GM12878 (cell line): ENCODE measurements around the gene MYB. TPM values are rescaled to one million over a fixed set of nuclear protein-coding genes. Genes with fewer than 3 reads are reported as not detected.

ENCODE experiments used
- ATAC-seq: fragments of 200-7000 bp; cut with Tn5 transposase; 3 replicates; pipeline ENCODE4 v1.9.1; 2020; ENCODE audit warnings: mild to moderate bottlenecking, moderate library complexity
- BruUV-seq: library from RNA; stranded (reverse); fragments of 400-500 nt; replicated peaks from 2 replicates; lab custom pipeline; 2021; lab: Mats Ljungman, UMichigan
- CTCF ChIA-PET: fragments of 300-600 bp; sonication (Branson Sonifier 250); formaldehyde crosslinking; extraction: SDS; loops from one replicate; lab custom pipeline; 2021; ENCODE audit warnings: inconsistent platforms; lab: Yijun Ruan, JAX
- POLR2A ChIA-PET: fragments of 350-600 bp; formaldehyde crosslinking; extraction: SDS; loops from one replicate; lab custom pipeline; 2021; ENCODE audit warnings: inconsistent platforms; lab: Charles Lee
- RAD21 ChIA-PET: fragments of 300-600 bp; sonication (Branson Sonifier 250); formaldehyde crosslinking; loops from one replicate; lab custom pipeline; 2023; ENCODE audit warnings: antibody characterized with exemption; ENCODE audit not compliant: unreplicated experiment; lab: Charles Lee
- SMC1A ChIA-PET: fragments of 300-600 bp; sonication (Branson Sonifier 250); formaldehyde crosslinking; loops from one replicate; lab custom pipeline; 2023; ENCODE audit not compliant: unreplicated experiment, uncharacterized antibody; lab: Charles Lee
- DNase-seq: peaks from one replicate; pipeline ENCODE4 v3.0.0-alpha.2; 2011; ENCODE audit warnings: low read depth, low spot score
- FAIRE-seq: peaks from 3 replicates; lab custom pipeline; 2011; peaks lifted over from hg19 to GRCh38; lab: Jason Lieb, UNC
- H2AFZ ChIP-seq: 2 replicates; pipeline ENCODE4 v1.6.0; 2011; ENCODE audit warnings: low read depth, low read length, control low read depth; ENCODE audit not compliant: control insufficient read depth
- H3K27ac ChIP-seq: 2 replicates; pipeline ENCODE4 v1.5.1; 2011; ENCODE audit warnings: control low read depth; ENCODE audit not compliant: control insufficient read depth, insufficient read depth
- H3K27me3 ChIP-seq, 2 experiments: replicated peaks in 1 of 2; 2 replicates each; pipeline versions ENCODE4 v1.6.0 to v1.6.1; 2011; ENCODE audit warnings: low read length in 1 of 2; ENCODE audit not compliant: control insufficient read depth in 2 of 2, insufficient read depth in 2 of 2
- H3K36me3 ChIP-seq, 2 experiments: 2 replicates each; pipeline ENCODE4 v1.5.1; 2011; ENCODE audit warnings: low read length in 1 of 2; ENCODE audit not compliant: control insufficient read depth in 2 of 2, insufficient read depth in 2 of 2
- H3K4me1 ChIP-seq: 2 replicates; pipeline ENCODE4 v1.6.1; 2011; ENCODE audit warnings: mild to moderate bottlenecking, low read length, moderate library complexity, mixed read lengths; ENCODE audit not compliant: control insufficient read depth, insufficient read depth
- H3K4me2 ChIP-seq: 2 replicates; pipeline ENCODE4 v1.6.0; 2011; ENCODE audit warnings: control low read depth; ENCODE audit not compliant: control insufficient read depth, insufficient read depth
- H3K4me3 ChIP-seq: fragments of 200-600 bp; sonication (generic); 2 replicates; pipeline ENCODE4 v1.5.1; 2016
- H3K79me2 ChIP-seq: 2 replicates; pipeline ENCODE4 v1.6.0; 2011; ENCODE audit warnings: low read length; ENCODE audit not compliant: control insufficient read depth, insufficient read depth
- H3K9ac ChIP-seq: 2 replicates; pipeline ENCODE4 v1.8.0; 2011; ENCODE audit warnings: low read length, control low read depth, mixed read lengths; ENCODE audit not compliant: control insufficient read depth, insufficient read depth
- H3K9me3 ChIP-seq: replicated peaks from 3 replicates; pipeline ENCODE4 v1.5.1; 2011; ENCODE audit warnings: mild to moderate bottlenecking, low read length; ENCODE audit not compliant: control insufficient read depth, insufficient read depth
- H4K20me1 ChIP-seq: 2 replicates; pipeline ENCODE4 v1.6.0; 2011; ENCODE audit not compliant: control insufficient read depth, insufficient read depth
- BHLHE40 ChIP-seq, 2 experiments: fragments of 450-650 bp in 1 of 2; IDR thresholded peaks; 2 replicates each; pipeline ENCODE4 v1.6.1; 2011 to 2017; ENCODE audit warnings: low read depth in 2 of 2, borderline replicate concordance in 1 of 2, improper control_type of control experiment in 1 of 2, low read length in 1 of 2, mild to moderate bottlenecking in 1 of 2
- CEBPB ChIP-seq, 2 experiments: fragments of 150-350 bp in 1 of 2; IDR thresholded peaks; 2 replicates each; pipeline ENCODE4 v1.6.1; 2012 to 2014; ENCODE audit warnings: low read depth in 2 of 2, low read length in 2 of 2, borderline replicate concordance in 1 of 2, inconsistent platforms in 1 of 2
- NFXL1 ChIP-seq: fragments of 450-650 bp; IDR thresholded peaks from 2 replicates; pipeline ENCODE4 v1.6.1; 2017; ENCODE audit warnings: antibody characterized with exemption, mild to moderate bottlenecking, borderline replicate concordance
- RBBP5 ChIP-seq: fragments of 200-600 bp; sonication (generic); conservative IDR thresholded peaks from 2 replicates; pipeline ENCODE4 v1.6.1; 2016
- RELB ChIP-seq: fragments of 450-650 bp; IDR thresholded peaks from 2 replicates; pipeline ENCODE4 v1.6.1; 2017; ENCODE audit warnings: low read depth, mild to moderate bottlenecking, moderate library complexity
- ZBTB40 ChIP-seq: fragments of 450-650 bp; IDR thresholded peaks from 2 replicates; pipeline ENCODE4 v1.6.1; 2016; ENCODE audit warnings: mild to moderate bottlenecking, moderate library complexity, borderline replicate concordance
- WGBS: methylation state at CpG from one replicate; pipeline ENCODE4 v1.1.6; 2016; ENCODE audit warnings: low lambda C conversion rate; ENCODE audit not compliant: insufficient replicate concordance, insufficient coverage; ENCODE audit errors: missing lambda C conversion rate; 5-methylcytosine and 5-hydroxymethylcytosine counted together
- in situ Hi-C: fragments of 300-500 bp; cut with MboI; formaldehyde crosslinking; loops from 9 replicates; pipeline ENCODE4 v1.14.3; 2018; ENCODE audit warnings: mixed read lengths
- intact Hi-C: fragments of 100-400 bp; cut with micrococcal nuclease; formaldehyde crosslinking; loops from one replicate; pipeline ENCODE4 v1.14.2; 2022; ENCODE audit not compliant: unreplicated experiment
- polyA plus RNA-seq, 11 experiments: library from polyadenylated mRNA; depleted of rRNA in 4 of 11; unstranded in 6 of 11; stranded (reverse) in 5 of 11; fragments of >200 nt; fragmentation: Nextera tagmentation in 4 of 11; fragmentation: Illumina TruSeq in 1 of 11; extraction: Ambion mirVana in 4 of 11; extraction: Trizol in 1 of 11; gene quantifications; 1 replicate in 1 of 11; 2 replicates in 10 of 11; pipeline versions ENCODE4 v1.2.1 to v1.2.3, GENCODE V29; 2011 to 2016; ENCODE audit warnings: inconsistent platforms in 2 of 11, missing spikeins in 2 of 11, low read depth in 1 of 11
- total RNA-seq, 4 experiments: library from RNA; depleted of rRNA in 3 of 4; stranded (reverse); fragments of >200 nt in 3 of 4; fragmentation: Illumina TruSeq in 1 of 4; extraction: Trizol in 1 of 4; gene quantifications; 2 replicates each; pipeline versions ENCODE4 v1.2.1 to v1.2.3, GENCODE V29; 2013 to 2021

Gene MYB
- total and polyA plus RNA-seq, 10 of the 15 experiments (the other 5 are each of a cell fraction or from before 2014, with no cell fraction given): 7.0 to 29.8 (median 21.5) TPM

GRCh38 chr6:135267085-135267484 lies 86.0 kb downstream of the MYB start:
- intact Hi-C loops (no loop called here), in situ Hi-C loops (no loop called here)
- 57% methylated on average over 2 of the region's 2 CpGs for WGBS
- Histone ChIP-seq H3K4me3 (no peak overlapping the region), H2AFZ (no peak overlapping the region), H3K27ac (no peak overlapping the region), H3K79me2 (no peaks in the 10 kb centered on the region), H3K4me2 (no peak overlapping the region), H3K4me1 (no peaks in the 10 kb centered on the region), H4K20me1 (no peaks in the 10 kb centered on the region), H3K9me3 (no peaks in the 10 kb centered on the region), H3K27me3 (no peaks in the 10 kb centered on the region; a peak in 1 of 4 replicates), H3K36me3 (no peaks in the 10 kb centered on the region)
- ChIA-PET POLR2A (interaction anchor here (0.6 kb wide), 1 partner anchor 9 kb away, joined by 3 read pairs; no protein-coding TSS in a partner anchor), SMC1A (interaction anchor here (0.7 to 3.2 kb wide), 7 partner anchors 13 to 151 kb away, joined by 3 to 14 read pairs (median 4); no protein-coding TSS in a partner anchor), RAD21 (interaction anchor here (1.0 to 1.7 kb wide), 2 partner anchors 8 to 10 kb away, joined by 3 read pairs; no protein-coding TSS in a partner anchor)
- no peak for FAIRE-seq
- ATAC-seq: no peak
- BruUV-seq: no TSS peak
- DNase-seq: no peak
- no peak for TF ChIP-seq RELB
- TF ChIP-seq RBBP5: no peak
- TF ChIP-seq CEBPB (IDR thresholded peaks at IDR 0.05; ENCODE audit: borderline replicate concordance in 1 of 2, low read depth in 2 of 2, low read length in 2 of 2): no peak
- no peak for TF ChIP-seq BHLHE40 (IDR thresholded peaks at IDR 0.05; ENCODE audit: borderline replicate concordance in 1 of 2, low read depth in 2 of 2, low read length in 1 of 2)
- TF ChIP-seq ZBTB40: no peak
- no peak for TF ChIP-seq NFXL1
- TF ChIP-seq, all 136 proteins: peak for 0
- H3K9ac ChIP-seq: no peak overlapping the region
- CTCF ChIA-PET: interaction anchor here (1.0 to 4.0 kb wide), 3 partner anchors 9 to 83 kb away, joined by 3 to 14 read pairs (median 4); no protein-coding TSS in a partner anchor
